ENCODE measurements around the gene ADCY5. TPM values are rescaled to one million over a fixed set of nuclear protein-coding genes. Genes with fewer than 3 reads are reported as not detected.
A peak's percentile ranks its signal among the peaks of the same experiment; 100 is the strongest.

The ADCY5 gene
- total RNA-seq, 1 experiment from 2014 or later: 0.90 TPM

GRCh38 chr3:123286308-123287023 lies 162.4 kb downstream of the ADCY5 start:
- DNase-seq (ENCODE audit: low spot score): peak; percentile 72

- no peak for DNase-seq (ENCODE audit: low spot score)
Observed at GRCh38 chr3:123285931-123286307, 163.0 kb downstream of the ADCY5 start.

- DNase-seq (ENCODE audit: low spot score): no peak
Observed at GRCh38 chr3:123285479-123285878, 163.4 kb downstream of the ADCY5 start.

- peak; percentile 42 for DNase-seq (ENCODE audit: low spot score)
Observed at GRCh38 chr3:123285066-123285465, 163.8 kb downstream of the ADCY5 start.

- no peak for DNase-seq (ENCODE audit: low spot score)
Observed at GRCh38 chr3:123284399-123285010, 164.4 kb downstream of the ADCY5 start.

GRCh38 chr3:123283657-123284398 lies 165.1 kb downstream of the ADCY5 start:
- DNase-seq (ENCODE audit: low spot score): no peak

- DNase-seq (ENCODE audit: low spot score): no peak
Observed at GRCh38 chr3:123283074-123283473, 165.8 kb downstream of the ADCY5 start.

GRCh38 chr3:123282461-123282860 lies 166.4 kb downstream of the ADCY5 start:
- no peak for DNase-seq (ENCODE audit: low spot score)

- no peak for DNase-seq (ENCODE audit: low spot score)
Observed at GRCh38 chr3:123281929-123282328, 167.0 kb downstream of the ADCY5 start.

GRCh38 chr3:123281406-123281805 lies 167.5 kb downstream of the ADCY5 start:
- DNase-seq (ENCODE audit: low spot score): no peak

- no peak for DNase-seq (ENCODE audit: low spot score)
Observed at GRCh38 chr3:123279121-123279520, 169.8 kb downstream of the ADCY5 start.

- no peak for DNase-seq (ENCODE audit: low spot score)
Observed at GRCh38 chr3:123278446-123278845, 170.4 kb downstream of the ADCY5 start.

- DNase-seq (ENCODE audit: low spot score): no peak
Observed at GRCh38 chr3:123277106-123277505, 171.8 kb downstream of the ADCY5 start.

- no peak for DNase-seq (ENCODE audit: low spot score)
Observed at GRCh38 chr3:123276346-123277006, 172.4 kb downstream of the ADCY5 start.

- DNase-seq (ENCODE audit: low spot score): no peak
Observed at GRCh38 chr3:123275691-123276090, 173.2 kb downstream of the ADCY5 start.

GRCh38 chr3:123272547-123272946 lies 176.3 kb downstream of the ADCY5 start:
- peak; percentile 74 for DNase-seq (ENCODE audit: low spot score)

- no peak for DNase-seq (ENCODE audit: low spot score)
Observed at GRCh38 chr3:123271466-123272159, 177.3 kb downstream of the ADCY5 start.

- no peak for DNase-seq (ENCODE audit: low spot score)
Observed at GRCh38 chr3:123270818-123271217, 178.1 kb downstream of the ADCY5 start.

GRCh38 chr3:123267821-123268220 lies 181.1 kb downstream of the ADCY5 start:
- DNase-seq (ENCODE audit: low spot score): peak; percentile 27

- DNase-seq (ENCODE audit: low spot score): no peak
Observed at GRCh38 chr3:123263941-123264340, 184.9 kb downstream of the ADCY5 start.

- DNase-seq (ENCODE audit: low spot score): no peak
Observed at GRCh38 chr3:123262868-123263267, 186.0 kb downstream of the ADCY5 start.

GRCh38 chr3:123262226-123262625 lies 186.7 kb downstream of the ADCY5 start:
- no peak for DNase-seq (ENCODE audit: low spot score)

All from A172 (cell line).